OCI-LY7 (cell line): Measurements from ENCODE around the gene GNLY. TPM values are rescaled to one million over a fixed set of nuclear protein-coding genes. Genes with fewer than 3 reads are reported as not detected.

Experiments
- BruUV-seq: library from RNA; stranded (reverse); fragments of 400-500 nt; replicated peaks from 2 replicates; lab custom pipeline; 2021; lab: Mats Ljungman, UMichigan
- CTCF ChIA-PET: fragments of 300-600 bp; sonication (Branson Sonifier 250); formaldehyde crosslinking; loops from one replicate; lab custom pipeline; 2022; ENCODE audit warnings: antibody characterized with exemption; ENCODE audit not compliant: unreplicated experiment; lab: Charles Lee
- POLR2A ChIA-PET: fragments of 300-600 bp; sonication (Branson Sonifier 250); formaldehyde crosslinking; loops from one replicate; lab custom pipeline; 2022; ENCODE audit warnings: antibody characterized with exemption; lab: Charles Lee
- DNase-seq: peaks from one replicate; pipeline ENCODE4 v3.0.0-alpha.2; 2015; ENCODE audit warnings: low spot score
- H2AFZ ChIP-seq: fragments of 200-600 bp; sonication (generic), shearing (Covaris generic); 2 replicates; pipeline ENCODE4 v1.6.1; 2014; ENCODE audit warnings: mild to moderate bottlenecking, antibody characterized with exemption, low read length, moderate library complexity
- H3K27ac ChIP-seq: fragments of 200-600 bp; sonication (generic); 2 replicates; pipeline ENCODE4 v1.5.1; 2014; ENCODE audit warnings: mixed run types, low read depth, mild to moderate bottlenecking, moderate library complexity, low read length, inconsistent platforms; ENCODE audit not compliant: poor library complexity, severe bottlenecking
- H3K36me3 ChIP-seq: fragments of 200-600 bp; sonication (generic); 2 replicates; pipeline ENCODE4 v1.6.1; 2014; ENCODE audit warnings: mild to moderate bottlenecking, antibody characterized with exemption, low read length, moderate library complexity, mixed read lengths; ENCODE audit not compliant: insufficient read depth
- H3K4me1 ChIP-seq: fragments of 200-600 bp; sonication (generic); 2 replicates; pipeline ENCODE4 v1.5.1; 2014; ENCODE audit warnings: mild to moderate bottlenecking, low read length; ENCODE audit not compliant: insufficient read depth, poor library complexity, severe bottlenecking
- H3K4me2 ChIP-seq: fragments of 200-600 bp; sonication (generic); 2 replicates; pipeline ENCODE4 v1.6.1; 2014; ENCODE audit warnings: mild to moderate bottlenecking, low read length
- H3K4me3 ChIP-seq: fragments of 200-600 bp; sonication (generic); 2 replicates; pipeline ENCODE4 v1.5.1; 2014; ENCODE audit warnings: mild to moderate bottlenecking, low read depth, low read length; ENCODE audit not compliant: poor library complexity, severe bottlenecking
- H3K79me2 ChIP-seq: fragments of 200-600 bp; sonication (generic); 2 replicates; pipeline ENCODE4 v1.6.1; 2016; ENCODE audit warnings: low read depth, mild to moderate bottlenecking, low read length, moderate library complexity, mixed read lengths; ENCODE audit not compliant: insufficient read depth
- H3K9me2 ChIP-seq: fragments of 200-600 bp; sonication (generic); 2 replicates; pipeline ENCODE4 v1.6.1; 2016; ENCODE audit warnings: mild to moderate bottlenecking, low read length, mixed read lengths; ENCODE audit not compliant: insufficient read depth
- H3K9me3 ChIP-seq: fragments of 200-600 bp; sonication (generic); 2 replicates; pipeline ENCODE4 v1.6.1; 2014; ENCODE audit warnings: mild to moderate bottlenecking, mixed run types, low read length, mixed read lengths
- H4K20me1 ChIP-seq: fragments of 200-600 bp; sonication (generic); 2 replicates; pipeline ENCODE4 v1.6.1; 2014; ENCODE audit warnings: mild to moderate bottlenecking, antibody characterized with exemption, low read length, moderate library complexity, mixed read lengths; ENCODE audit not compliant: insufficient read depth
- EZH2phosphoT487 ChIP-seq: fragments of 200-600 bp; sonication (generic); IDR thresholded peaks from 2 replicates; pipeline ENCODE4 v1.6.1; 2018; ENCODE audit warnings: low read depth, borderline replicate concordance, mild to moderate bottlenecking, mixed run types, antibody characterized with exemption, low read length, moderate library complexity, mixed read lengths
- intact Hi-C: fragments of 100-400 bp; cut with micrococcal nuclease; formaldehyde crosslinking; loops from one replicate; pipeline ENCODE4 v1.10.0; 2022; ENCODE audit not compliant: unreplicated experiment
- total RNA-seq, 2 experiments: library from RNA; depleted of rRNA in 1 of 2; stranded (reverse); fragments of >200 nt in 1 of 2; shearing (Covaris generic) in 1 of 2; gene quantifications; 2 replicates each; pipeline ENCODE4 v1.2.3, GENCODE V29; 2014 to 2022
- TF ChIP-seq, protein P1 (sequence below): fragments of 200-600 bp; sonication (generic); conservative IDR thresholded peaks from 2 replicates; pipeline ENCODE4 v1.5.1; 2014; ENCODE audit warnings: mild to moderate bottlenecking, antibody characterized with exemption, low read length, moderate library complexity, mixed read lengths

GNLY gene
- total RNA-seq, 2 experiments from 2014 or later = not detected

DNA sequence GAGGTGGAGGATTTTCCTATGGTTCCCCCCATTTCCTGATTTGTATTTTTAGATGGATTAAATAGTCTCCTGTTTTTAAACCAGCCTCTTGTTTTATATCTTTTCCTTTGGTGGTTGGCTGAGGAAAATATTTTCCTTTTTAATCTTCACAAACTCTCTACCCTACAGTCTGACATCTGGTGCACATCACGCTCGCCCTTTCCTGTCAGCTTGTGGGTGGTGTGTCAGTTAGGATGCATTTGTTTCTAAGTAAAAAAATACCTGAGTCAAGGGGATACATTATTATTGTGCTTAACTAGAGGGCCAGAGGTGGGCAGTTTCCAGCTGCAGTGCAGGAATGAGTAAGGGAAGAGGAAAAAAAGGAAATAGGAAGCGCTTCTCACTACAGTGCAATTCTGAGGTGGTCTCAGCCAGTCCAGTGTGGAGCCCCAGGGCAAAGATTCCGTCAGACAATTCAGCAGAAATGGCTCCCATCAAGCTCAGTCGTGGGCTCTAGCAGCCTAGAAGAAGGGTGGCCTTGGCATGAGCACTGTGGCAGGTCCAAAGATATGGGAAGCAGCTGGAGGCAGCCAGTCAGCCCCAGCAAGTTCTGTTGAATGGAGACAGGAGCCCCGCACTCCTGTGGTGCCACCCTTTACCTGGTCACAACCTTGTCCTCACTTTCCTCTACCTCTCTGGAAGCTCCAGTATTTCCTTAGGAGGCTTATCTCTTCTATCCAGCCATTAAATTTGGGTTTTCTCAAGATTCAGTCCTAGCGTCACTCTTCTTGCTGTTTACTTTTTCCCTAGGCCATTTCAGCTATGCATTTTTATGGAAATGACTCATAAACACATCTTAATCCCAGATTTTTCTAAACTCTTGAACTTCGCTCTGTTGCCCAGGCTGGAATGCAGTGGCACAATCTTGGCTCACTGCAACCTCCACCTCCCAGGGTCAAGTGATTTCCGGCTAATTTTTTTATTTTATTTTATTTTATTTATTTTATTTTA is 44.7 kb upstream of the GNLY start:
- intact Hi-C loops = no loop called here
- CTCF ChIA-PET = interaction anchor here (0.6 to 1.6 kb wide), 2 partner anchors 12 to 194 kb away, joined by 3 to 5 read pairs; no protein-coding TSS in a partner anchor
- Histone ChIP-seq H3K9me3 (no peaks in the 10 kb centered on the region), H3K4me2 (no peak overlapping the region), H3K79me2 (no peaks in the 10 kb centered on the region), H3K27ac (no peak overlapping the region), H3K36me3 (peaks cover 97% of the 10 kb centered on the region), H4K20me1 (no peaks in the 10 kb centered on the region), H3K4me3 (no peak overlapping the region), H2AFZ (no peak overlapping the region), H3K9me2 (no peaks in the 10 kb centered on the region), H3K4me1 (no peaks in the 10 kb centered on the region)
- no TSS peak for BruUV-seq
- POLR2A ChIA-PET = interaction anchor here (0.5 kb wide), 1 partner anchor 512 kb away, joined by 4 read pairs; no protein-coding TSS in a partner anchor
- no peak for DNase-seq
- TF ChIP-seq EZH2phosphoT487 = no peak
- TF ChIP-seq, protein P1, sequence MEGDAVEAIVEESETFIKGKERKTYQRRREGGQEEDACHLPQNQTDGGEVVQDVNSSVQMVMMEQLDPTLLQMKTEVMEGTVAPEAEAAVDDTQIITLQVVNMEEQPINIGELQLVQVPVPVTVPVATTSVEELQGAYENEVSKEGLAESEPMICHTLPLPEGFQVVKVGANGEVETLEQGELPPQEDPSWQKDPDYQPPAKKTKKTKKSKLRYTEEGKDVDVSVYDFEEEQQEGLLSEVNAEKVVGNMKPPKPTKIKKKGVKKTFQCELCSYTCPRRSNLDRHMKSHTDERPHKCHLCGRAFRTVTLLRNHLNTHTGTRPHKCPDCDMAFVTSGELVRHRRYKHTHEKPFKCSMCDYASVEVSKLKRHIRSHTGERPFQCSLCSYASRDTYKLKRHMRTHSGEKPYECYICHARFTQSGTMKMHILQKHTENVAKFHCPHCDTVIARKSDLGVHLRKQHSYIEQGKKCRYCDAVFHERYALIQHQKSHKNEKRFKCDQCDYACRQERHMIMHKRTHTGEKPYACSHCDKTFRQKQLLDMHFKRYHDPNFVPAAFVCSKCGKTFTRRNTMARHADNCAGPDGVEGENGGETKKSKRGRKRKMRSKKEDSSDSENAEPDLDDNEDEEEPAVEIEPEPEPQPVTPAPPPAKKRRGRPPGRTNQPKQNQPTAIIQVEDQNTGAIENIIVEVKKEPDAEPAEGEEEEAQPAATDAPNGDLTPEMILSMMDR = no peak

DNA sequence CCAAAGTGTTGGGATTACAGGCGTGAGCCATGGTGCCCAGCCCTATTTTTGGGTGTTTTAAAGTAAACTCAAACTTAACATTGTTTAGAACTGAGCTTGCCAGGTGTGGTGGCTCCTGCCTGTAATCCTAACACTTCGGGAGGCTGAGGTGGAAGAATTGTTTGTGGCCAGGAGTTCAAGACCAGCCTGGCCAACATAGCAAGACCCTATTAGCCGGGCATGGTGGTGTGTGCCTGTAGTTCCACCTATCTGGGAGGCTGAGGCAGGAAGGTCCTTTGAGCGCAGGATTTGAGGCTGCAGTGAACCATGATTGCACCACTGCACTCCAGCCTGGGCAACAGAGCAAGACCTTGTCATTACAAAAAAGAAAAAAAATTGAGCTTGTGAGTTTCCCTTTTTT is 43.7 kb upstream of the GNLY start:
- intact Hi-C loops = no loop called here
- Histone ChIP-seq H3K36me3 (peaks cover 88% of the 10 kb centered on the region), H4K20me1 (no peaks in the 10 kb centered on the region), H3K27ac (no peak overlapping the region), H3K4me3 (no peak overlapping the region), H3K9me3 (no peaks in the 10 kb centered on the region), H3K4me2 (no peak overlapping the region), H3K4me1 (no peaks in the 10 kb centered on the region), H3K79me2 (no peaks in the 10 kb centered on the region), H2AFZ (no peak overlapping the region), H3K9me2 (no peaks in the 10 kb centered on the region)
- BruUV-seq = no TSS peak
- no peak for DNase-seq
- ChIA-PET CTCF (interaction anchor here (0.9 kb wide), 1 partner anchor 13 kb away, joined by 4 read pairs; no protein-coding TSS in a partner anchor), POLR2A (no interaction called here)
- TF ChIP-seq EZH2phosphoT487 = no peak
- TF ChIP-seq, protein P1 = no peak
